IPS DF 4.7 (cell line): ENCODE results near the gene RRP1.

Experiments
- DNase-seq: peaks from one replicate; pipeline ENCODE4 v3.0.0-alpha.2; 2013; ENCODE audit warnings: low spot score; ENCODE audit errors: extremely low read depth

The RRP1 gene

GRCh38 chr21:43800566-43800965 is 11.2 kb downstream of the RRP1 start:
- no peak for DNase-seq

GRCh38 chr21:43801006-43801783 is 11.8 kb downstream of the RRP1 start:
- no peak for DNase-seq

GRCh38 chr21:43802713-43803313 is 13.4 kb downstream of the RRP1 start:
- DNase-seq = no peak

GRCh38 chr21:43803558-43804300 is 14.4 kb downstream of the RRP1 start:
- DNase-seq = no peak

GRCh38 chr21:43805275-43805800 is 16.0 kb downstream of the RRP1 start:
- no peak for DNase-seq

GRCh38 chr21:43806017-43806710 is 16.8 kb downstream of the RRP1 start:
- no peak for DNase-seq

- DNase-seq = no peak
These were observed 19.0 kb downstream of the RRP1 start for GRCh38 chr21:43808367-43808766.

GRCh38 chr21:43808832-43809251 is 19.5 kb downstream of the RRP1 start:
- DNase-seq = no peak

- DNase-seq = no peak
These were observed 20.0 kb downstream of the RRP1 start for GRCh38 chr21:43809346-43809799.

GRCh38 chr21:43809853-43810504 is 20.6 kb downstream of the RRP1 start:
- DNase-seq = no peak

- DNase-seq = no peak
These were observed 21.3 kb downstream of the RRP1 start for GRCh38 chr21:43810505-43811261.

GRCh38 chr21:43811262-43812105 is 22.1 kb downstream of the RRP1 start:
- DNase-seq = no peak

GRCh38 chr21:43812139-43812821 is 22.9 kb downstream of the RRP1 start:
- DNase-seq = no peak

GRCh38 chr21:43812957-43813655 is 23.7 kb downstream of the RRP1 start:
- no peak for DNase-seq

- no peak for DNase-seq
These were observed 24.2 kb downstream of the RRP1 start for GRCh38 chr21:43813656-43813980.

GRCh38 chr21:43814215-43815106 is 25.1 kb downstream of the RRP1 start:
- no peak for DNase-seq

- no peak for DNase-seq
These were observed 25.8 kb downstream of the RRP1 start for GRCh38 chr21:43815107-43815613.
